GM12891 (cell line): ENCODE results near the gene HS6ST3.

Experiments
- POLR2A ChIP-seq: IDR thresholded peaks from 2 replicates; pipeline ENCODE4 v1.6.1; 2011; ENCODE audit warnings: low read depth, low read length, control low read depth
- POLR2AphosphoS5 ChIP-seq: IDR thresholded peaks from 2 replicates; pipeline ENCODE4 v1.6.1; 2011; ENCODE audit warnings: low read depth, low read length, control low read depth
- POU2F2 ChIP-seq: IDR thresholded peaks from 2 replicates; pipeline ENCODE4 v1.6.1; 2011; ENCODE audit warnings: low read depth, mild to moderate bottlenecking, control low read depth, low read length, moderate library complexity
- SPI1 ChIP-seq: IDR thresholded peaks from 2 replicates; pipeline ENCODE4 v1.6.1; 2011; ENCODE audit warnings: low read depth, low read length, control low read depth
- TAF1 ChIP-seq: IDR thresholded peaks from 2 replicates; pipeline ENCODE4 v1.6.1; 2011; ENCODE audit warnings: low read depth, low read length, control low read depth

DNA sequence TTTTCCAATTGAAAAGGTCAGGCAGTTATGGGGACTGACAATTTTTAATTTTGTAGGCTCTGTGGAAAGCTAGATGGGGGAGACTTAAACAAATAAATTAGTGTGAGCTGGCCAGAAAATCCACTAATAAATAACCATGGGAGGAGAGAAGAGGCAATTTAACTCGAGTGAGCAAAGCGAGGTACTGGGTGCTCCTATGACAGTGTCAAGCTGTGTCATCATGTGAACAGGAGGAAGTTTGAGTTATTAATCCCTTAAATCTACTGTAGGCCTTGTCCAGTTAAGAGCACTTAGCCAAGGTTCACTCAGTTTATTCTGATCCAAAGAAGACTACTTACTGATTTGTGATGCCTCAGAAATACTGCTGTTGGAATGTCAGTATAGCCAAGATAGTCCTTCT lies 781.6 kb downstream of the HS6ST3 start:
- TF ChIP-seq POLR2A (no peak), POLR2AphosphoS5 (no peak), TAF1 (no peak), POU2F2 (no peak), SPI1 (no peak)
